ENCODE measurements around the gene IER2.

IER2 gene

GRCh38 chr19:13103581-13104359, 46.4 kb upstream of the IER2 start:
- no peak for TF ChIP-seq CTCF (conservative IDR thresholded peaks at IDR 0.05; ENCODE audit: low read depth, low read length)

GRCh38 chr19:13104360-13104847, 45.8 kb upstream of the IER2 start:
- peak; percentile 79 for TF ChIP-seq CTCF (conservative IDR thresholded peaks at IDR 0.05; ENCODE audit: low read depth, low read length)
- DNase-seq (ENCODE audit: low read depth), result no peak
- H3K4me3 ChIP-seq (ENCODE audit: low read length), result no peak overlapping the region

More at GRCh38 chr19:13103581-13104359, 46.4 kb upstream of the IER2 start:
- H3K4me3 ChIP-seq (ENCODE audit: low read length), result no peak overlapping the region
- DNase-seq (ENCODE audit: low read depth), result no peak

- no peak for DNase-seq (ENCODE audit: low read depth)
- no peak for TF ChIP-seq CTCF (conservative IDR thresholded peaks at IDR 0.05; ENCODE audit: low read depth, low read length)
- no peak overlapping the region for H3K4me3 ChIP-seq (ENCODE audit: low read length)
Observed at GRCh38 chr19:13104848-13105711, 45.1 kb upstream of the IER2 start.

- TF ChIP-seq CTCF (conservative IDR thresholded peaks at IDR 0.05; ENCODE audit: low read depth, low read length), result no peak
- no peak overlapping the region for H3K4me3 ChIP-seq (ENCODE audit: low read length)
- DNase-seq (ENCODE audit: low read depth), result no peak
Observed at GRCh38 chr19:13109361-13110098, 40.7 kb upstream of the IER2 start.

- no peak for DNase-seq (ENCODE audit: low read depth)
- no peak overlapping the region for H3K4me3 ChIP-seq (ENCODE audit: low read length)
- TF ChIP-seq CTCF (conservative IDR thresholded peaks at IDR 0.05; ENCODE audit: low read depth, low read length), result no peak
Observed at GRCh38 chr19:13110099-13110610, 40.1 kb upstream of the IER2 start.

- DNase-seq (ENCODE audit: low read depth), result no peak
- no peak for TF ChIP-seq CTCF (conservative IDR thresholded peaks at IDR 0.05; ENCODE audit: low read depth, low read length)
- no peak overlapping the region for H3K4me3 ChIP-seq (ENCODE audit: low read length)
Observed at GRCh38 chr19:13112555-13112954, 37.7 kb upstream of the IER2 start.

Data from retinal pigment epithelial cell (primary cell).